DND-41 (cell line): ENCODE data around the gene METTL25B.

Experiments used
- CTCF ChIP-seq: IDR thresholded peaks from 2 replicates; pipeline ENCODE4 v1.5.1; 2012; ENCODE audit warnings: borderline replicate concordance, low read length, moderate library complexity, mild to moderate bottlenecking; ENCODE audit not compliant: poor library complexity, severe bottlenecking; ENCODE audit errors: extremely low read depth
- EZH2 ChIP-seq: IDR thresholded peaks from 3 replicates; pipeline ENCODE4 v1.6.1; 2012; ENCODE audit warnings: borderline replicate concordance, low read depth, mild to moderate bottlenecking, moderate library complexity, low read length, inconsistent platforms; ENCODE audit not compliant: severe bottlenecking

- TF ChIP-seq CTCF = no peak
- no peak for TF ChIP-seq EZH2
Measured at GRCh38 chr1:156760092-156760795, 32.0 kb downstream of the METTL25B start.
